Kidney (tissue), 14 donors: Measurements from ENCODE around the gene AP2B1. TPM values are rescaled to one million over a fixed set of nuclear protein-coding genes. Genes with fewer than 3 reads are reported as not detected.

ENCODE experiments used
- DNase-seq, 5 donors: peaks; one replicate each; pipeline ENCODE4 v3.0.0-alpha.2; 2013 to 2020
- FAIRE-seq: peaks from 2 replicates; lab custom pipeline; 2012; peaks lifted over from hg19 to GRCh38; lab: Jason Lieb, UNC
- H3K27ac ChIP-seq, 2 donors: one replicate each; pipeline ENCODE4 v1.7.0; 2013; ENCODE audit warnings: low read depth in 2 of 2, low read length in 2 of 2, inconsistent platforms in 1 of 2
- H3K27me3 ChIP-seq: one replicate; pipeline ENCODE4 v1.7.1; 2013; ENCODE audit warnings: low read length, inconsistent platforms; ENCODE audit not compliant: control insufficient read depth, insufficient read depth
- H3K36me3 ChIP-seq, 3 donors: one replicate each; pipeline versions ENCODE4 v1.7.0 to v1.7.1; 2013; ENCODE audit warnings: low read length in 3 of 3, control low read depth in 1 of 3, inconsistent platforms in 1 of 3; ENCODE audit not compliant: insufficient read depth in 3 of 3, control insufficient read depth in 2 of 3
- H3K4me1 ChIP-seq, 3 donors: one replicate each; pipeline versions ENCODE4 v1.7.0 to v1.7.1; 2013; ENCODE audit warnings: low read length in 3 of 3, inconsistent platforms in 1 of 3, low read depth in 1 of 3; ENCODE audit not compliant: control insufficient read depth in 2 of 3, insufficient read depth in 2 of 3
- H3K4me3 ChIP-seq, 3 donors: one replicate each; pipeline versions ENCODE4 v1.7.0 to v1.8.1; 2013; ENCODE audit warnings: low read length in 3 of 3, control low read depth in 1 of 3, inconsistent platforms in 1 of 3
- H3K9ac ChIP-seq, 3 donors: one replicate each; pipeline versions ENCODE4 v1.7.0 to v1.7.1; 2013; ENCODE audit warnings: low read length in 3 of 3, control low read depth in 1 of 3, inconsistent platforms in 1 of 3
- H3K9me3 ChIP-seq, 3 donors: one replicate each; pipeline versions ENCODE4 v1.7.0 to v1.7.1; 2013; ENCODE audit warnings: low read length in 3 of 3, control low read depth in 1 of 3, inconsistent platforms in 1 of 3; ENCODE audit not compliant: control insufficient read depth in 2 of 3, insufficient read depth in 1 of 3
- CTCF ChIP-seq: IDR thresholded peaks from 3 replicates; pipeline ENCODE4 v1.5.1; 2012; ENCODE audit warnings: mild to moderate bottlenecking, moderate library complexity, borderline replicate concordance; ENCODE audit not compliant: insufficient read depth; ENCODE audit errors: extremely low read depth
- intact Hi-C: fragments of 100-400 bp; cut with DNase I; formaldehyde crosslinking; loops from one replicate; pipeline ENCODE4 v1.11.1; 2022
- polyA plus RNA-seq: library from polyadenylated mRNA; stranded (reverse); fragments of 350-450 nt; fragmentation: Illumina TruSeq; extraction: RNeasy Lipid Tissue Mini Kit (QIAGEN cat#74804); gene quantifications from one replicate; pipeline ENCODE4 v1.2.3, GENCODE V29; 2014; ENCODE audit warnings: low read depth, low replicate concordance; ENCODE audit not compliant: insufficient read depth
- total RNA-seq: library from RNA; stranded (reverse); fragmentation: NEBNext Ultra II Directional; extraction: Animal tissue kit (Norgen Biotek cat#: 25700); gene quantifications from one replicate; pipeline ENCODE4 v1.2.1, GENCODE V29; 2021
- donor health status: control.
- donor health status: control.
- donor health status: control.
- donor health status: control.
- donor health status: control.
- donor health status: DM: yes; HTN: yes; CAD: no.
- donor health status: Normal renal cell carcinoma (clear cell type).

The AP2B1 gene
- total and polyA plus RNA-seq, 2 donors from 2014 or later, result 74.0 to 242 TPM

DNA sequence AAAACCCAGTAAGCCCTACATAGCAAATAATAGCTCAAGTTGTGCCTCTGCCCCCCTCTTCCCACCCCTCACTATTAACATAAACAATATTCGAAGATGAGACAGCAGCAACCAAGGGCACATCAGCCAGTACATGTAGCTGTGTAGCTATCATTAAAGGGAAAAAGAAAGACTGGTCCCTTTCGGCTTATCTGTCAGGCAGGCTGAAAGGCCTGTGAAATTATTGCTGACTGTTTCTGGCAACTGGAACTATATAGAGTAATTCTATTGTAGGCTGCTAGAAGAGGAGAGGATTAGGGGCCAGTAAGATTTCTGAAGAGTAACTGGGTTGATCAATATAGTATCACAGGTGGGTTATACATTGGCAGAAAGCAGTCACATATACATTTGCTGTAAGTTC, 107.8 kb downstream of the AP2B1 start:
- FAIRE-seq, result no peak

DNA sequence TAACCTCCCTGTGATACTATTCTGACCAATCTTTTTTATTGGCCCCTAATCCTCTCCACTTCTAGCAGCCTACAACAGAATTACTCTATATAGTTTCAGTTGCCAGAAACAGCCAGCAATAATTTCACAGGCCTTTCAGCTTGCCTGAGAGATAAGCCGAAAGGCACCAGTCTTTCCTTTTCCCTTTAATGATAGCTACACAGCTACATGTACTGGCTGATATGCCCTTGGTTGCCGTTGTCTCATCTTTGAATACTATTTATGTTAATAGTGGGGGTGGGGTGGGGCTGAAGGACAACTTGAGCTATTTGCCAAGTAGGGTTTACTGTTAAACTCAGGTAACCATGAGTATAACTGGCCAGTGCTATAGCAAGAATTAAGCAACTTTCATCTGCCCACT, 108.5 kb downstream of the AP2B1 start:
- H3K36me3 ChIP-seq, result peaks cover 5 to 16% (median 8%) of the 10 kb centered on the region in 3 donors
- DNase-seq (no peak), FAIRE-seq (no peak)
- no peak overlapping the region for H3K27ac ChIP-seq
- intact Hi-C loops, result no loop called here
- no peak overlapping the region for H3K4me3 ChIP-seq
- TF ChIP-seq CTCF, result no peak
- H3K27me3 ChIP-seq, result no peaks in the 10 kb centered on the region
- H3K9me3 ChIP-seq, result no peaks in the 10 kb centered on the region
- H3K9ac ChIP-seq, result no peak overlapping the region
- no peaks in the 10 kb centered on the region for H3K4me1 ChIP-seq

More for the DNA sequence above, 107.8 kb downstream of the AP2B1 start:
- Histone ChIP-seq H3K9ac (no peak overlapping the region), H3K27me3 (no peaks in the 10 kb centered on the region), H3K4me1 (no peaks in the 10 kb centered on the region), H3K27ac (no peak overlapping the region), H3K4me3 (no peak overlapping the region), H3K9me3 (no peaks in the 10 kb centered on the region), H3K36me3 (peaks cover 5 to 16% (median 8%) of the 10 kb centered on the region in 3 donors)
- no peak for TF ChIP-seq CTCF
- intact Hi-C loops, result no loop called here
- no peak for DNase-seq

- no peak overlapping the region for H3K27ac ChIP-seq
- intact Hi-C loops, result no loop called here
- peaks cover 2 to 9% (median 3%) of the 10 kb centered on the region in 3 donors for H3K36me3 ChIP-seq
- H3K27me3 ChIP-seq, result no peaks in the 10 kb centered on the region
- FAIRE-seq (no peak), DNase-seq (no peak)
- no peak overlapping the region for H3K9ac ChIP-seq
- H3K4me1 ChIP-seq, result no peaks in the 10 kb centered on the region
- H3K4me3 ChIP-seq, result no peak overlapping the region
- TF ChIP-seq CTCF, result no peak
- no peaks in the 10 kb centered on the region for H3K9me3 ChIP-seq
Observed at GRCh38 chr17:35698800-35699199, 111.7 kb downstream of the AP2B1 start.

GRCh38 chr17:35700150-35700549, 113.0 kb downstream of the AP2B1 start:
- intact Hi-C loops, result no loop called here
- Histone ChIP-seq H3K9me3 (no peaks in the 10 kb centered on the region), H3K4me1 (no peaks in the 10 kb centered on the region), H3K36me3 (peaks cover 0 to 3% (median 0%) of the 10 kb centered on the region in 3 donors), H3K9ac (no peak overlapping the region), H3K27me3 (no peaks in the 10 kb centered on the region), H3K4me3 (no peak overlapping the region), H3K27ac (no peak overlapping the region)
- no peak for DNase-seq
- no peak for FAIRE-seq
- no peak for TF ChIP-seq CTCF
